ENCODE results near the gene SHROOM3. TPM values are rescaled to one million over a fixed set of nuclear protein-coding genes. Genes with fewer than 3 reads are reported as not detected.

The SHROOM3 gene
- total RNA-seq, 2 donors from 2014 or later: 18.1 to 21.8 TPM

GRCh38 chr4:76697129-76697803, 262.2 kb downstream of the SHROOM3 start:
- H3K27ac Mint-ChIP-seq: no peak overlapping the region
- H3K4me3 Mint-ChIP-seq: no peak overlapping the region
- no peaks in the 10 kb centered on the region for H3K27me3 ChIP-seq (ENCODE audit: control insufficient read depth, insufficient read depth, low read length, poor library complexity, severe bottlenecking)
- H3K4me1 ChIP-seq (ENCODE audit: control insufficient read depth, insufficient read depth, low read length): peaks cover 20% of the 10 kb centered on the region
- H3K36me3 ChIP-seq (ENCODE audit: control insufficient read depth, insufficient read depth, low read length): no peaks in the 10 kb centered on the region
- peak; percentile 53 for TF ChIP-seq CTCF (conservative IDR thresholded peaks at IDR 0.05)
- WGBS, 2 experiments (ENCODE audit: insufficient coverage in 1 of 2, insufficient read length in 1 of 2): 83 to 90% methylated on average over 3 of the region's 3 CpGs
- no peak overlapping the region for H3K9ac ChIP-seq (ENCODE audit: extremely low read depth, low read length, poor library complexity, severe bottlenecking)
- H3K4me1 Mint-ChIP-seq: peaks cover 61% of the 10 kb centered on the region
- no peaks in the 10 kb centered on the region for H3K9me3 Mint-ChIP-seq
- H3K36me3 Mint-ChIP-seq (ENCODE audit: low read depth): no peaks in the 10 kb centered on the region
- H3K9me3 ChIP-seq (ENCODE audit: control insufficient read depth, low read length): no peaks in the 10 kb centered on the region
- H3K27me3 Mint-ChIP-seq (ENCODE audit: insufficient read depth): no peaks in the 10 kb centered on the region
- no peak for DNase-seq
- H3K4me3 ChIP-seq (ENCODE audit: low read length): no peak overlapping the region
- H3K27ac ChIP-seq (ENCODE audit: low read depth, low read length): no peak overlapping the region

DNA sequence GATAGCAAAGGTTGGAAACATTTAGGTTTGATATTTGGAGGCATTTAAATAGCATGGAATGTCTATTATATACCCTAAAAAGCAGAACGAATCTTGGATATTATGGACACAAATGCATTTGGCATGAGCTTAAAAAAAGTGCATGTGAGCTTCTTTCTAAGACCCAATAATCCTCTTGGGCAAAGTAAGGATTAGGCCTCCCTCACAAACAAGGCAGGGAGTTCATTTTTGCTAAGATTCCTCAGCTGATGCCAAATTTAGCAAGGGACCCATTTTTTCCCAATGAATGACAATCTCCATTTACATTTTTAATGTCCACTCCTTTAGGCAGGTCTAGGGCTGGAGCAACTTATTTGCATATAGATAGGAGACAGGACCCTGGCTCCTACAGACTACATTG, 263.1 kb downstream of the SHROOM3 start:
- H3K27me3 ChIP-seq (ENCODE audit: control insufficient read depth, insufficient read depth, low read length, poor library complexity, severe bottlenecking): no peaks in the 10 kb centered on the region
- H3K36me3 Mint-ChIP-seq (ENCODE audit: low read depth): no peaks in the 10 kb centered on the region
- no peaks in the 10 kb centered on the region for H3K36me3 ChIP-seq (ENCODE audit: control insufficient read depth, insufficient read depth, low read length)
- no peak overlapping the region for H3K4me3 ChIP-seq (ENCODE audit: low read length)
- peaks cover 27% of the 10 kb centered on the region for H3K4me1 ChIP-seq (ENCODE audit: control insufficient read depth, insufficient read depth, low read length)
- H3K9ac ChIP-seq (ENCODE audit: extremely low read depth, low read length, poor library complexity, severe bottlenecking): no peak overlapping the region
- peak overlapping the region; percentile 18 for H3K27ac Mint-ChIP-seq
- H3K4me3 Mint-ChIP-seq: no peak overlapping the region
- H3K27me3 Mint-ChIP-seq (ENCODE audit: insufficient read depth): no peaks in the 10 kb centered on the region
- no peaks in the 10 kb centered on the region for H3K9me3 Mint-ChIP-seq
- DNase-seq: no peak
- H3K9me3 ChIP-seq (ENCODE audit: control insufficient read depth, low read length): no peaks in the 10 kb centered on the region
- TF ChIP-seq CTCF (conservative IDR thresholded peaks at IDR 0.05): no peak
- WGBS, 2 experiments (ENCODE audit: insufficient coverage in 1 of 2, insufficient read length in 1 of 2): 89 to 100% methylated on average over 1 of the region's 1 CpG
- no peak overlapping the region for H3K27ac ChIP-seq (ENCODE audit: low read depth, low read length)
- peaks cover 69% of the 10 kb centered on the region for H3K4me1 Mint-ChIP-seq

- Histone ChIP-seq H3K4me1 (ENCODE audit: control insufficient read depth, insufficient read depth, low read length) (peaks cover 31% of the 10 kb centered on the region), H3K27me3 (ENCODE audit: control insufficient read depth, insufficient read depth, low read length, poor library complexity, severe bottlenecking) (no peaks in the 10 kb centered on the region), H3K27ac (ENCODE audit: low read depth, low read length) (no peak overlapping the region), H3K9ac (ENCODE audit: extremely low read depth, low read length, poor library complexity, severe bottlenecking) (no peak overlapping the region), H3K9me3 (ENCODE audit: control insufficient read depth, low read length) (no peaks in the 10 kb centered on the region), H3K4me3 (ENCODE audit: low read length) (no peak overlapping the region), H3K36me3 (ENCODE audit: control insufficient read depth, insufficient read depth, low read length) (no peaks in the 10 kb centered on the region)
- DNase-seq: no peak
- no peaks in the 10 kb centered on the region for H3K9me3 Mint-ChIP-seq
- 96 to 100% methylated on average over 2 to 4 of the region's 4 CpGs for WGBS, 2 experiments (ENCODE audit: insufficient coverage in 1 of 2, insufficient read length in 1 of 2)
- peaks cover 72% of the 10 kb centered on the region for H3K4me1 Mint-ChIP-seq
- H3K36me3 Mint-ChIP-seq (ENCODE audit: low read depth): no peaks in the 10 kb centered on the region
- no peak for TF ChIP-seq CTCF (conservative IDR thresholded peaks at IDR 0.05)
- no peak overlapping the region for H3K27ac Mint-ChIP-seq
- no peaks in the 10 kb centered on the region for H3K27me3 Mint-ChIP-seq (ENCODE audit: insufficient read depth)
- H3K4me3 Mint-ChIP-seq: no peak overlapping the region
Measured at GRCh38 chr4:76699751-76700310, 264.8 kb downstream of the SHROOM3 start.

Data from endodermal cell (in vitro differentiated cells).